ENCODE data around the gene OPRL1. TPM values are rescaled to one million over a fixed set of nuclear protein-coding genes. Genes with fewer than 3 reads are reported as not detected.

The OPRL1 gene
- total and polyA plus RNA-seq, 12 donors, result 0.19 to 1.3 (median 0.40) TPM

DNA sequence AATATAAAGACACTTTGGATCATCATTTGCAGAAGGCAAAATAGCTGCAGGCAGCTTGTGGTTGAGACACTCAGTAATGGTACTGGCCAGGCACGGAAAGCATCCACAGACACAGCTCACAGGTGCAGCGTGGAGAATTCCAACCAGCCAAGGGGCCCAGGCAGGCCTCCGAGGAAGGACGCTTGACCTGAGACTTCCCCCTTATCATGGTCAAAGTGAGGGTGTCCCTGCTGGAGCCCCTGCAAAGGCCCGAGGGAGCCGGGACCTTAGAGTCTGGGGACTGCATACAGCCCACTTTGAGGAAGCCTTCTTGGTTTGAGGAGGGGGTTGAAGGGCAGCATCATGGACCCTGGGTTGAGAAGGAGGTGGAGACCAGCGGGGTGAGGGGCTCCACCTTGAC lies 69.3 kb downstream of the OPRL1 start:
- 88 to 90% methylated on average over 7 of the region's 7 CpGs for WGBS, 2 donors
- no peak overlapping the region for H3K4me3 ChIP-seq
- peaks cover 0 to 34% (median 7%) of the 10 kb centered on the region in 7 donors for H3K27me3 ChIP-seq
- peaks cover 0 to 15% (median 0%) of the 10 kb centered on the region in 11 donors for H3K9me3 ChIP-seq
- no peaks in the 10 kb centered on the region for H3K36me3 ChIP-seq
- ATAC-seq, result no peak
- DNase-seq, result no peak
- no peak overlapping the region for H3K27ac ChIP-seq
- no peaks in the 10 kb centered on the region for H3K4me1 ChIP-seq
- intact Hi-C loops (cut with DNase I), result no loop called here
- TF ChIP-seq, protein P1, sequence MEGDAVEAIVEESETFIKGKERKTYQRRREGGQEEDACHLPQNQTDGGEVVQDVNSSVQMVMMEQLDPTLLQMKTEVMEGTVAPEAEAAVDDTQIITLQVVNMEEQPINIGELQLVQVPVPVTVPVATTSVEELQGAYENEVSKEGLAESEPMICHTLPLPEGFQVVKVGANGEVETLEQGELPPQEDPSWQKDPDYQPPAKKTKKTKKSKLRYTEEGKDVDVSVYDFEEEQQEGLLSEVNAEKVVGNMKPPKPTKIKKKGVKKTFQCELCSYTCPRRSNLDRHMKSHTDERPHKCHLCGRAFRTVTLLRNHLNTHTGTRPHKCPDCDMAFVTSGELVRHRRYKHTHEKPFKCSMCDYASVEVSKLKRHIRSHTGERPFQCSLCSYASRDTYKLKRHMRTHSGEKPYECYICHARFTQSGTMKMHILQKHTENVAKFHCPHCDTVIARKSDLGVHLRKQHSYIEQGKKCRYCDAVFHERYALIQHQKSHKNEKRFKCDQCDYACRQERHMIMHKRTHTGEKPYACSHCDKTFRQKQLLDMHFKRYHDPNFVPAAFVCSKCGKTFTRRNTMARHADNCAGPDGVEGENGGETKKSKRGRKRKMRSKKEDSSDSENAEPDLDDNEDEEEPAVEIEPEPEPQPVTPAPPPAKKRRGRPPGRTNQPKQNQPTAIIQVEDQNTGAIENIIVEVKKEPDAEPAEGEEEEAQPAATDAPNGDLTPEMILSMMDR (IDR thresholded peaks at IDR 0.05), result no peak

DNA sequence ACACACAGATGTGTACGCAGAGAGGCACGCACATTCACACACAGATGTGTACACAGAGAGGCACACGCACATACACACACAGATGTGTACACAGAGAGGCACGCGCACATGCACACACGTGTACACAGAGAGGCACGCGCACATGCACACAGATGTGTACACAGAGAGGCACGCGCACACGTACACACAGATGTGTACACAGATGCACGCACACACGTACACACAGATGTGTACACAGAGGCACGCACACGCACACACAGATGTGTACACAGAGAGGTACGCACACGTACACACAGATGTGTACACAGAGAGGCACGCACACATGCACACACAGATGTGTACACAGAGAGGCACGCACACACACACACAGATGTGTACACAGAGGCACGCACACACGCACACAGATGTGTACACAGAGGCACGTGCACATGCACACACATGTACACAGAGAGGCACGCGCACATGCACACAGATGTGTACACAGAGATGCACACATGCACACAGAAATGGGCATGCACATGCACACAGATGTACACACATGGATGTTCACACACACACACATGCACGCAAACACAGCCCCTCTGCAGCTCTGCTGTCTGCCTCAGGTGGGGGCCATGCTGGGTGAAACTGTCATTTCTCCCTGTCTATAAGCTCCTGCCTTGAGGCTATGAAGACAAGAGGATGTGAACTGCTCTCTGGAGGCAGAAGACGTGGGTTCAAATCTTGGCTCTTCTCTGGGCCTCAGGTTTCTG lies 70.1 kb downstream of the OPRL1 start:
- Histone ChIP-seq H3K4me3 (no peak overlapping the region), H3K9me3 (peaks cover 0 to 9% (median 0%) of the 10 kb centered on the region in 11 donors), H3K27me3 (peaks cover 0 to 42% (median 11%) of the 10 kb centered on the region in 7 donors), H3K4me1 (no peaks in the 10 kb centered on the region), H3K36me3 (no peaks in the 10 kb centered on the region), H3K27ac (no peak overlapping the region)
- intact Hi-C loops (cut with DNase I), result no loop called here
- TF ChIP-seq, protein P1 (IDR thresholded peaks at IDR 0.05), result no peak
- no peak for DNase-seq
- ATAC-seq, result no peak
- WGBS, 2 donors, result 88 to 93% methylated on average over 26 of the region's 26 CpGs

Small RNAs within 50 kb of the gene (microRNA-seq; reads per million reads assigned to microRNA genes)
- 0 reads per million in 2 donors for gene MIR6813

Other genes with a start within 250 kb of the OPRL1 start
- 10 to 100 TPM; 10.2 to 25.4 (median 14.7) TPM for gene ZBTB46, start 248.8 kb upstream of the OPRL1 start, total RNA-seq
- gene ZBTB46, start 248.8 kb upstream of the OPRL1 start, polyA plus RNA-seq, result 10 to 100 TPM in 1 of 2 donors, 1 to 10 TPM in 1; 5.6 to 10.3 TPM
- not detected for gene ABHD16B, start 218.6 kb upstream of the OPRL1 start, total RNA-seq
- gene ABHD16B, start 218.6 kb upstream of the OPRL1 start, polyA plus RNA-seq, result under 1 TPM; 0.32 to 0.59 TPM
- 10 to 100 TPM; 60.1 to 83.0 (median 72.8) TPM for gene TPD52L2, start 214.8 kb upstream of the OPRL1 start, total RNA-seq
- 100 to 1,000 TPM in 1 of 2 donors, 10 to 100 TPM in 1; 50.6 to 119 TPM for gene TPD52L2, start 214.8 kb upstream of the OPRL1 start, polyA plus RNA-seq
- gene DNAJC5, start 185.0 kb upstream of the OPRL1 start, total RNA-seq, result 10 to 100 TPM; 32.8 to 52.2 (median 38.5) TPM
- gene DNAJC5, start 185.0 kb upstream of the OPRL1 start, polyA plus RNA-seq, result 10 to 100 TPM; 19.5 to 23.8 TPM
- gene UCKL1, start 123.7 kb upstream of the OPRL1 start, total RNA-seq, result 10 to 100 TPM; 27.3 to 70.4 (median 39.0) TPM
- gene UCKL1, start 123.7 kb upstream of the OPRL1 start, polyA plus RNA-seq, result 100 to 1,000 TPM in 1 of 2 donors, 10 to 100 TPM in 1; 36.3 to 130 TPM
- gene ZNF512B, start 110.2 kb upstream of the OPRL1 start, total RNA-seq, result 10 to 100 TPM; 11.1 to 14.8 (median 13.7) TPM
- 10 to 100 TPM in 1 of 2 donors, 1 to 10 TPM in 1; 4.6 to 11.8 TPM for gene ZNF512B, start 110.2 kb upstream of the OPRL1 start, polyA plus RNA-seq
- 1 to 10 TPM; 3.4 to 8.4 (median 4.0) TPM for gene SAMD10, start 100.4 kb upstream of the OPRL1 start, total RNA-seq
- gene SAMD10, start 100.4 kb upstream of the OPRL1 start, polyA plus RNA-seq, result 1 to 10 TPM; 3.9 to 8.8 TPM
- gene PRPF6, start 99.0 kb upstream of the OPRL1 start, total RNA-seq, result 10 to 100 TPM; 43.8 to 53.6 (median 48.1) TPM
- 10 to 100 TPM; 27.8 to 48.4 TPM for gene PRPF6, start 99.0 kb upstream of the OPRL1 start, polyA plus RNA-seq
- gene C20orf204, start 43.9 kb upstream of the OPRL1 start, total RNA-seq, result under 1 TPM; 0.11 to 0.86 (median 0.39) TPM
- under 1 TPM; 0.49 to 0.88 TPM for gene C20orf204, start 43.9 kb upstream of the OPRL1 start, polyA plus RNA-seq
- gene SOX18, start 30.4 kb upstream of the OPRL1 start, total RNA-seq, result 100 to 1,000 TPM in 1 of 10 donors, 10 to 100 TPM in 9; 23.5 to 129 (median 51.9) TPM
- 10 to 100 TPM; 37.2 to 60.0 TPM for gene SOX18, start 30.4 kb upstream of the OPRL1 start, polyA plus RNA-seq
- 10 to 100 TPM; 40.8 to 51.0 (median 44.9) TPM for gene TCEA2, start 16.9 kb upstream of the OPRL1 start, total RNA-seq
- 10 to 100 TPM; 35.0 to 54.9 TPM for gene TCEA2, start 16.9 kb upstream of the OPRL1 start, polyA plus RNA-seq
- gene RGS19, start 564 bp upstream of the OPRL1 start, total RNA-seq, result 10 to 100 TPM in 1 of 10 donors, 1 to 10 TPM in 9; 1.8 to 13.1 (median 3.3) TPM
- 1 to 10 TPM; 4.5 to 6.4 TPM for gene RGS19, start 564 bp upstream of the OPRL1 start, polyA plus RNA-seq
- gene LKAAEAR1, start 4.3 kb downstream of the OPRL1 start, total RNA-seq, result not detected
- under 1 TPM in 1 of 2 donors, not detected in 1; 0.12 TPM for gene LKAAEAR1, start 4.3 kb downstream of the OPRL1 start, polyA plus RNA-seq
- gene NPBWR2, start 27.5 kb downstream of the OPRL1 start, total RNA-seq, result not detected
- not detected for gene NPBWR2, start 27.5 kb downstream of the OPRL1 start, polyA plus RNA-seq
- gene MYT1, start 84.4 kb downstream of the OPRL1 start, total RNA-seq, result under 1 TPM in 9 of 10 donors, not detected in 1; 0.05 to 0.35 (median 0.11) TPM
- under 1 TPM; 0.01 to 0.15 TPM for gene MYT1, start 84.4 kb downstream of the OPRL1 start, polyA plus RNA-seq
- 10 to 100 TPM; 56.2 to 83.5 (median 69.4) TPM for gene PCMTD2, start 175.7 kb downstream of the OPRL1 start, total RNA-seq
- 10 to 100 TPM; 11.7 to 68.4 TPM for gene PCMTD2, start 175.7 kb downstream of the OPRL1 start, polyA plus RNA-seq